Kidney (tissue), 22 donors: ENCODE data around the gene C1QTNF9. TPM values are rescaled to one million over a fixed set of nuclear protein-coding genes. Genes with fewer than 3 reads are reported as not detected.
"Not testable (repeated sequence)": the region's sequence is repeated elsewhere in the genome, so short reads cannot be mapped to it uniquely, and the experiment has no call there.

Source experiments
- DNase-seq, 5 donors: peaks; one replicate each; pipeline ENCODE4 v3.0.0-alpha.2; 2013 to 2020
- FAIRE-seq: peaks from 2 replicates; lab custom pipeline; 2012; peaks lifted over from hg19 to GRCh38; lab: Jason Lieb, UNC
- H3K27ac ChIP-seq, 2 donors: one replicate each; pipeline ENCODE4 v1.7.0; 2013; ENCODE audit warnings: low read depth in 2 of 2, low read length in 2 of 2, inconsistent platforms in 1 of 2
- H3K27me3 ChIP-seq: one replicate; pipeline ENCODE4 v1.7.1; 2013; ENCODE audit warnings: low read length, inconsistent platforms; ENCODE audit not compliant: control insufficient read depth, insufficient read depth
- H3K36me3 ChIP-seq, 3 donors: one replicate each; pipeline versions ENCODE4 v1.7.0 to v1.7.1; 2013; ENCODE audit warnings: low read length in 3 of 3, control low read depth in 1 of 3, inconsistent platforms in 1 of 3; ENCODE audit not compliant: insufficient read depth in 3 of 3, control insufficient read depth in 2 of 3
- H3K4me1 ChIP-seq, 3 donors: one replicate each; pipeline versions ENCODE4 v1.7.0 to v1.7.1; 2013; ENCODE audit warnings: low read length in 3 of 3, inconsistent platforms in 1 of 3, low read depth in 1 of 3; ENCODE audit not compliant: control insufficient read depth in 2 of 3, insufficient read depth in 2 of 3
- H3K4me3 ChIP-seq, 3 donors: one replicate each; pipeline versions ENCODE4 v1.7.0 to v1.8.1; 2013; ENCODE audit warnings: low read length in 3 of 3, control low read depth in 1 of 3, inconsistent platforms in 1 of 3
- H3K9ac ChIP-seq, 3 donors: one replicate each; pipeline versions ENCODE4 v1.7.0 to v1.7.1; 2013; ENCODE audit warnings: low read length in 3 of 3, control low read depth in 1 of 3, inconsistent platforms in 1 of 3
- H3K9me3 ChIP-seq, 3 donors: one replicate each; pipeline versions ENCODE4 v1.7.0 to v1.7.1; 2013; ENCODE audit warnings: low read length in 3 of 3, control low read depth in 1 of 3, inconsistent platforms in 1 of 3; ENCODE audit not compliant: control insufficient read depth in 2 of 3, insufficient read depth in 1 of 3
- intact Hi-C: fragments of 100-400 bp; cut with DNase I; formaldehyde crosslinking; loops from one replicate; pipeline ENCODE4 v1.11.1; 2022
- long read RNA-seq, 10 donors: library from polyadenylated mRNA in 1 of 10; unstranded in 1 of 10; transcript quantifications; one replicate each; pipeline ENCODE4 v2.0.0 and lab custom pipeline, GENCODE V29; 2021 to 2026
- polyA plus RNA-seq: library from polyadenylated mRNA; stranded (reverse); fragments of 350-450 nt; fragmentation: Illumina TruSeq; extraction: RNeasy Lipid Tissue Mini Kit (QIAGEN cat#74804); gene quantifications from one replicate; pipeline ENCODE4 v1.2.3, GENCODE V29; 2014; ENCODE audit warnings: low read depth, low replicate concordance; ENCODE audit not compliant: insufficient read depth
- total RNA-seq: library from RNA; stranded (reverse); fragmentation: NEBNext Ultra II Directional; extraction: Animal tissue kit (Norgen Biotek cat#: 25700); gene quantifications from one replicate; pipeline ENCODE4 v1.2.1, GENCODE V29; 2021
- TF ChIP-seq, protein P1 (sequence below): IDR thresholded peaks from 3 replicates; pipeline ENCODE4 v1.5.1; 2012; ENCODE audit warnings: mild to moderate bottlenecking, moderate library complexity, borderline replicate concordance; ENCODE audit not compliant: insufficient read depth; ENCODE audit errors: extremely low read depth
- donor health status: control.
- donor health status: control.
- donor health status: control.
- donor health status: control.
- donor health status: control.
- donor health status: DM: yes; HTN: yes; CAD: no.
- donor health status: Normal renal cell carcinoma (clear cell type).

C1QTNF9 gene, protein sequence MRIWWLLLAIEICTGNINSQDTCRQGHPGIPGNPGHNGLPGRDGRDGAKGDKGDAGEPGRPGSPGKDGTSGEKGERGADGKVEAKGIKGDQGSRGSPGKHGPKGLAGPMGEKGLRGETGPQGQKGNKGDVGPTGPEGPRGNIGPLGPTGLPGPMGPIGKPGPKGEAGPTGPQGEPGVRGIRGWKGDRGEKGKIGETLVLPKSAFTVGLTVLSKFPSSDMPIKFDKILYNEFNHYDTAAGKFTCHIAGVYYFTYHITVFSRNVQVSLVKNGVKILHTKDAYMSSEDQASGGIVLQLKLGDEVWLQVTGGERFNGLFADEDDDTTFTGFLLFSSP
- 0.25 TPM for total RNA-seq
- not detected for polyA plus RNA-seq
- long read RNA-seq, donor 1: 0 reads
- long read RNA-seq, donor 2: 0 reads
- long read RNA-seq, donor 3: 0 reads
- long read RNA-seq, donor 4: 0 reads
- long read RNA-seq, donor 5: 0 reads
- long read RNA-seq, donor 6: 0 reads
- long read RNA-seq, donor 7: 0 reads
- long read RNA-seq, donor 8: 0 reads
- long read RNA-seq, donor 9: 0 reads
- long read RNA-seq, donor 10: 0 reads

DNA sequence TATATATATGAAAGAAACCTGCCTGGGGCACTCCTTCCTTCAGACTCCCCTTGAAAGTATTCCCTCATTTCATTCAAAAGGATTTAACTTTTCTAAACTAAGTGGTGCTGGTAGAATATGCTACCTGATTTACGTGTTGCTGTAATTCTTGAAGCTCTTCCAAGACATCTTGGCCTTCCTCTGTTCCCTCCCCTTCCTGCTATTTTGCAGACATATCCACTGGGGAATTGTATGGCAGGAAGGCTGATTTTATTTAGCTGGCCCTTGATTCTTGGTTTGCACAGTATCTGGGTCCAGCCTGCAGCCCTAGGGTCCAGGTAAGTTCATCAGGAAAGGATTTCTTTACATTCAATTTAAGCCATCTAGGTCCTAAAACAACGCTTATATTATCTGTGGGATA is at the start of gene C1QTNF9:
C1QTNF9 (plus strand) TSS at position 281 of the 400 bp plus-strand sequence. CDS start 6,424 bp downstream, outside the sequence.
- H3K27me3 ChIP-seq, H3K27ac ChIP-seq, H3K4me1 ChIP-seq, FAIRE-seq, H3K9me3 ChIP-seq, H3K4me3 ChIP-seq, intact Hi-C loops, H3K9ac ChIP-seq: not testable (repeated sequence)
- peaks cover 0 to 16% (median 2%) of the 10 kb centered on the region in 3 donors for H3K36me3 ChIP-seq
- DNase-seq: peak in 1 of 5 donors; percentile 18

DNA sequence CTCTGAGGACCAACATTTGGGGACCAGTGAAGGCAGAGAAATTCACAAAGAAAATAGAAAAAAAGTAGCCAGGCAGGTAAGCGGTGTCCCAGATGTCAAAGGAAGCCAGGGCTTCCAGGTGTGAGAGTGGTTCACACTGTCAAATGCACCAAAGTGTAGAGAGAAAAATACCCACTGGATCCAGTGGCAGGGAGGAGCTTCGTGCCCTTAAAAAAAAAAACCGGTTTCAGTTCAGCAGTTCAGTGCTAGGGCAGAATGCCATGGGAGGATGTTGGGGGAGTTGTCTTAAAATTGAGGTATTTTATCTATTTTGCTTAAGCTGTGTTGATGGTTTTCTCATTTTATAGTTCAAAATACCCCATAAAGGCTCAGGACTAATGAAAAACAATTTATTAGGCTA is 47.8 kb upstream of the C1QTNF9 start:
- intact Hi-C loops: no loop called here
- TF ChIP-seq, protein P1, sequence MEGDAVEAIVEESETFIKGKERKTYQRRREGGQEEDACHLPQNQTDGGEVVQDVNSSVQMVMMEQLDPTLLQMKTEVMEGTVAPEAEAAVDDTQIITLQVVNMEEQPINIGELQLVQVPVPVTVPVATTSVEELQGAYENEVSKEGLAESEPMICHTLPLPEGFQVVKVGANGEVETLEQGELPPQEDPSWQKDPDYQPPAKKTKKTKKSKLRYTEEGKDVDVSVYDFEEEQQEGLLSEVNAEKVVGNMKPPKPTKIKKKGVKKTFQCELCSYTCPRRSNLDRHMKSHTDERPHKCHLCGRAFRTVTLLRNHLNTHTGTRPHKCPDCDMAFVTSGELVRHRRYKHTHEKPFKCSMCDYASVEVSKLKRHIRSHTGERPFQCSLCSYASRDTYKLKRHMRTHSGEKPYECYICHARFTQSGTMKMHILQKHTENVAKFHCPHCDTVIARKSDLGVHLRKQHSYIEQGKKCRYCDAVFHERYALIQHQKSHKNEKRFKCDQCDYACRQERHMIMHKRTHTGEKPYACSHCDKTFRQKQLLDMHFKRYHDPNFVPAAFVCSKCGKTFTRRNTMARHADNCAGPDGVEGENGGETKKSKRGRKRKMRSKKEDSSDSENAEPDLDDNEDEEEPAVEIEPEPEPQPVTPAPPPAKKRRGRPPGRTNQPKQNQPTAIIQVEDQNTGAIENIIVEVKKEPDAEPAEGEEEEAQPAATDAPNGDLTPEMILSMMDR: no peak
- H3K27ac ChIP-seq: no peak overlapping the region
- no peak overlapping the region for H3K4me3 ChIP-seq
- H3K36me3 ChIP-seq: peaks cover 0 to 4% (median 4%) of the 10 kb centered on the region in 3 donors
- DNase-seq (peak in 2 of 5 donors; percentile 49 to 61), FAIRE-seq (no peak)
- H3K9ac ChIP-seq: no peak overlapping the region
- no peaks in the 10 kb centered on the region for H3K27me3 ChIP-seq
- no peaks in the 10 kb centered on the region for H3K9me3 ChIP-seq
- peaks cover 3 to 25% (median 22%) of the 10 kb centered on the region in 3 donors for H3K4me1 ChIP-seq

DNA sequence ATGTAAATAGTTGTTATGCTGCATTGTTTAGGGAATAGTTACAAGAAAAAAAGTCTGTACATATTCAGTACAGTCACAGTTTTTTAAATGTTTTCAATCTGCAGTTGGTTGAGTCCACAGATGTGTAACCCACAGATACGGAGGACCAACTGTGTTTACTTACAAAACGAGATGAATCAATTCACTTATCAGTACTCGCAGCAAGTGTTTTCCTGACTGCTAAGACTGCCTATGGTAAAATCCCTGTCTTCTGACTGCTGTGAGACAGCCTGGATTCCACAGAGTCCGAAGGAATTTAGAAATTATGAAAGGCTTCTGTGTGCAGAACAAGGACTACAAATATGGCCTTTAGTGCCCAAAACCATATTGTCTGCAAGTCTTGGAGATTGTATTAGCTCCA is 45.7 kb upstream of the C1QTNF9 start:
- H3K27me3 ChIP-seq: no peaks in the 10 kb centered on the region
- FAIRE-seq (no peak), DNase-seq (no peak)
- H3K4me1 ChIP-seq: peaks cover 3 to 26% (median 25%) of the 10 kb centered on the region in 3 donors
- H3K9me3 ChIP-seq: no peaks in the 10 kb centered on the region
- intact Hi-C loops: no loop called here
- peak overlapping the region in 1 of 2 donors; percentile 20 for H3K27ac ChIP-seq
- H3K9ac ChIP-seq: no peak overlapping the region
- H3K4me3 ChIP-seq: no peak overlapping the region
- peaks cover 0 to under 1% (median 0%) of the 10 kb centered on the region in 3 donors for H3K36me3 ChIP-seq
- TF ChIP-seq, protein P1: no peak

DNA sequence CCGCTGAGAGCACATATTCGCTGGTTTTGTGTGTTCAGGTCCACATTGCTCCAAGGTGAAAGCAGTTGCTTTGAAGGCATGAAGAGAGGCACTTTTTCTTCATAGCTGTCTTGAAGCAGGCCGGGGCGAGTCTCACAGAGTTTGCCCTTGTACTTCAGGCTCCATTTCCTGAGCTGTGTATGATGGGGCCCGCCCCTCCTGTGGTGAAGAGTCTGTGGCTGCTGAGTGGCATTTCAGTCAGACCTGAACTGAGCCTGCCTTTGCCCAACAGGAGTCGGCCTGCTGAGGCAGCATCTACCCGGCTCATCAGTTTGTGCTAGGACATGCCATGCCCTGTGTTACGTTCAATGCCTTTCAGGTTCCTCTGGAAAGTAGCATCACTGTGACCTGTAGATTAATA is 44.4 kb upstream of the C1QTNF9 start:
- H3K9me3 ChIP-seq: no peaks in the 10 kb centered on the region
- no peaks in the 10 kb centered on the region for H3K36me3 ChIP-seq
- no peak overlapping the region for H3K4me3 ChIP-seq
- FAIRE-seq: no peak
- TF ChIP-seq, protein P1: no peak
- intact Hi-C loops: no loop called here
- H3K27me3 ChIP-seq: no peaks in the 10 kb centered on the region
- peaks cover 3 to 26% (median 25%) of the 10 kb centered on the region in 3 donors for H3K4me1 ChIP-seq
- no peak for DNase-seq
- H3K9ac ChIP-seq: no peak overlapping the region
- peak overlapping the region in 1 of 2 donors; percentile 30 for H3K27ac ChIP-seq
